Spleen (tissue), 11 donors: Measurements from ENCODE around the gene OBP2A. TPM values are rescaled to one million over a fixed set of nuclear protein-coding genes. Genes with fewer than 3 reads are reported as not detected.

ENCODE experiments used
- DNase-seq: peaks from one replicate; pipeline ENCODE4 v3.0.0-alpha.2; 2020
- H3K27ac ChIP-seq, 8 donors: fragments of 200-600 bp; sonication (generic) in 7 of 8; 1 replicate in 4 of 8; 2 replicates in 4 of 8; pipeline versions ENCODE4 v1.5.0 to v1.8.0; 2016 to 2021; ENCODE audit warnings: inconsistent platforms in 4 of 8, mild to moderate bottlenecking in 4 of 8, moderate library complexity in 1 of 8
- H3K27me3 ChIP-seq, 7 donors: fragments of 200-600 bp; sonication (generic) in 6 of 7; replicated peaks in 1 of 7; 1 replicate in 4 of 7; 2 replicates in 3 of 7; pipeline versions ENCODE4 v1.5.0 to v1.8.0; 2016 to 2021; ENCODE audit warnings: inconsistent platforms in 3 of 7, mild to moderate bottlenecking in 1 of 7
- H3K36me3 ChIP-seq, 6 donors: fragments of 200-600 bp; sonication (generic) in 5 of 6; 1 replicate in 4 of 6; 2 replicates in 2 of 6; pipeline versions ENCODE4 v1.5.0 to v1.8.0; 2016 to 2021; ENCODE audit warnings: inconsistent platforms in 2 of 6
- H3K4me1 ChIP-seq, 6 donors: fragments of 200-600 bp; sonication (generic) in 5 of 6; 1 replicate in 3 of 6; 2 replicates in 3 of 6; pipeline versions ENCODE4 v1.5.0 to v1.8.0; 2016 to 2021; ENCODE audit warnings: inconsistent platforms in 3 of 6
- H3K4me3 ChIP-seq, 8 donors: fragments of 200-600 bp; sonication (generic) in 7 of 8; 1 replicate in 4 of 8; 2 replicates in 4 of 8; pipeline versions ENCODE4 v1.5.0 to v1.8.0; 2016 to 2021; ENCODE audit warnings: inconsistent platforms in 4 of 8, mild to moderate bottlenecking in 4 of 8, moderate library complexity in 2 of 8
- H3K9me3 ChIP-seq, 8 donors: fragments of 200-600 bp; sonication (generic) in 7 of 8; 1 replicate in 4 of 8; 2 replicates in 4 of 8; pipeline versions ENCODE4 v1.5.0 to v1.8.0; 2016 to 2021; ENCODE audit warnings: inconsistent platforms in 4 of 8
- POLR2A ChIP-seq, 3 donors: fragments of 450-650 bp; IDR thresholded peaks; one replicate each; pipeline ENCODE4 v1.5.1; 2017; ENCODE audit warnings: antibody characterized with exemption in 3 of 3, mild to moderate bottlenecking in 1 of 3
- POLR2AphosphoS5 ChIP-seq, 3 donors: sonication (generic); formaldehyde crosslinking; IDR thresholded peaks; one replicate each; pipeline ENCODE4 v1.5.1; 2017; ENCODE audit warnings: antibody characterized with exemption in 3 of 3
- WGBS, 5 donors: extraction: QIAGEN DNeasy Blood & Tissue Kit in 3 of 5; methylation state at CpG; one replicate each; pipeline versions ENCODE4 v1.1.5 to v1.1.7; 2013 to 2018; 5-methylcytosine and 5-hydroxymethylcytosine counted together
- intact Hi-C: fragments of 100-400 bp; cut with DNase I; formaldehyde crosslinking; loops from one replicate; pipeline ENCODE4 v1.15.0; 2023; ENCODE audit warnings: low total_unique reads
- polyA plus RNA-seq, 3 donors: library from polyadenylated mRNA; stranded (reverse); fragments of 200-250 nt; gene quantifications; one replicate each; pipeline ENCODE4 v1.2.1, GENCODE V29; 2013
- total RNA-seq, 7 donors: library from RNA; depleted of rRNA in 3 of 7; stranded (reverse); fragments of >200 nt in 3 of 7; fragmentation: NEBNext Ultra II Directional in 4 of 7; extraction: Animal tissue kit (Norgen Biotek cat#: 25700) in 4 of 7; gene quantifications; one replicate each; pipeline versions ENCODE4 v1.1.0 to v1.2.1, GENCODE V29; 2016 to 2021
- TF ChIP-seq, protein P1 (sequence below), 11 experiments: fragments of 200-600 bp in 7 of 11; fragments of 450-650 bp in 4 of 11; sonication (generic) in 4 of 11; IDR thresholded peaks in 8 of 11; conservative IDR thresholded peaks in 3 of 11; 1 replicate in 7 of 11; 2 replicates in 4 of 11; pipeline versions ENCODE4 v1.4.0 to v1.8.0; 2016 to 2021; ENCODE audit warnings: antibody characterized with exemption in 11 of 11, inconsistent platforms in 4 of 11, mild to moderate bottlenecking in 1 of 11
- donor health status: healthy with polysubstance abuse.
- donor health status: DM: no; HTN: no; CAD: no; lungs with moderate emphysema.
- donor health status: DM: no; HTN: no; CAD: no.
- donor health status: Bipolar disorder and iron deficiency.
- donor health status: healthy.
- donor health status: DM: no; HTN: no; CAD: no.
- donor health status: DM: yes; HTN: yes; CAD: no.

Gene OBP2A
- total and polyA plus RNA-seq, 10 donors: 0.40 TPM; not detected in 9

DNA sequence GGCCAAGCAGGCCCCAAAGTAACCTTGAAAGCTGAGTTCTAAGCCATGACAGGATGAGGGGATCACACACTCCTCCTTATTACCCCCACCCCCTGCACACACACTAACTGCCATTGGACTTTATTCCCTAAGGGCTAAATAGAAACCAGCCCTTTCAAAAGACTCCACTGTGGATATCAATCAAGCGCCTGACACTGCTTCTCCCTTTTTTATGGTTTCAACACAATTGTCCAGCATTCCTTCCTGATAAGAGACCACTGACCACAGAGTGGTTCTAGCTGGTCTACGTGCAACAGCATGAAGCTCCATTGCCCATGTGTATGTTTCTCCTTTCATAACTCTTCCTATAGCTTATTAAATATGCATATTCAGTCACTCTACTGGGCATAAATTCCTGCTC lies 50.3 kb downstream of the OBP2A start:
- Histone ChIP-seq H3K27me3 (peaks cover 0 to 58% (median 4%) of the 10 kb centered on the region in 7 donors), H3K4me3 (no peak overlapping the region), H3K9me3 (peaks cover 0 to 16% (median 0%) of the 10 kb centered on the region in 8 donors), H3K27ac (no peak overlapping the region), H3K36me3 (no peaks in the 10 kb centered on the region), H3K4me1 (no peaks in the 10 kb centered on the region)
- TF ChIP-seq POLR2A (IDR thresholded peaks at IDR 0.05) (no peak), POLR2AphosphoS5 (IDR thresholded peaks at IDR 0.05) (no peak)
- TF ChIP-seq, protein P1, sequence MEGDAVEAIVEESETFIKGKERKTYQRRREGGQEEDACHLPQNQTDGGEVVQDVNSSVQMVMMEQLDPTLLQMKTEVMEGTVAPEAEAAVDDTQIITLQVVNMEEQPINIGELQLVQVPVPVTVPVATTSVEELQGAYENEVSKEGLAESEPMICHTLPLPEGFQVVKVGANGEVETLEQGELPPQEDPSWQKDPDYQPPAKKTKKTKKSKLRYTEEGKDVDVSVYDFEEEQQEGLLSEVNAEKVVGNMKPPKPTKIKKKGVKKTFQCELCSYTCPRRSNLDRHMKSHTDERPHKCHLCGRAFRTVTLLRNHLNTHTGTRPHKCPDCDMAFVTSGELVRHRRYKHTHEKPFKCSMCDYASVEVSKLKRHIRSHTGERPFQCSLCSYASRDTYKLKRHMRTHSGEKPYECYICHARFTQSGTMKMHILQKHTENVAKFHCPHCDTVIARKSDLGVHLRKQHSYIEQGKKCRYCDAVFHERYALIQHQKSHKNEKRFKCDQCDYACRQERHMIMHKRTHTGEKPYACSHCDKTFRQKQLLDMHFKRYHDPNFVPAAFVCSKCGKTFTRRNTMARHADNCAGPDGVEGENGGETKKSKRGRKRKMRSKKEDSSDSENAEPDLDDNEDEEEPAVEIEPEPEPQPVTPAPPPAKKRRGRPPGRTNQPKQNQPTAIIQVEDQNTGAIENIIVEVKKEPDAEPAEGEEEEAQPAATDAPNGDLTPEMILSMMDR (IDR thresholded peaks at IDR 0.05 in 8 of 11, conservative IDR thresholded peaks at IDR 0.05 in 3 of 11): no peak
- no peak for DNase-seq
- intact Hi-C loops: no loop called here
- 21 to 53% (median 37%) methylated on average over 2 of the region's 2 CpGs for WGBS, 5 donors

Other genes with a start within 250 kb of the OBP2A start
- gene PPP1R26, start 66.3 kb upstream of the OBP2A start, total RNA-seq: 10 to 100 TPM in 2 of 7 donors, 1 to 10 TPM in 5; 6.7 to 18.7 (median 9.7) TPM
- 1 to 10 TPM; 1.8 to 4.5 (median 2.3) TPM for gene PPP1R26, start 66.3 kb upstream of the OBP2A start, polyA plus RNA-seq
- 10 to 100 TPM; 19.2 to 34.1 (median 24.1) TPM for gene MRPS2, start 45.4 kb upstream of the OBP2A start, total RNA-seq
- 10 to 100 TPM; 29.8 to 40.6 (median 34.5) TPM for gene MRPS2, start 45.4 kb upstream of the OBP2A start, polyA plus RNA-seq
- not detected for gene LCN1, start 24.7 kb upstream of the OBP2A start, total RNA-seq
- under 1 TPM in 1 of 3 donors, not detected in 2; 0.09 TPM for gene LCN1, start 24.7 kb upstream of the OBP2A start, polyA plus RNA-seq
- not detected for gene PAEP, start 15.6 kb downstream of the OBP2A start, total RNA-seq
- gene PAEP, start 15.6 kb downstream of the OBP2A start, polyA plus RNA-seq: not detected
- gene GLT6D1, start 93.4 kb downstream of the OBP2A start, total RNA-seq: not detected
- gene GLT6D1, start 93.4 kb downstream of the OBP2A start, polyA plus RNA-seq: not detected
- gene LCN9, start 117.2 kb downstream of the OBP2A start, total RNA-seq: not detected
- gene LCN9, start 117.2 kb downstream of the OBP2A start, polyA plus RNA-seq: not detected
- gene SOHLH1, start 153.4 kb downstream of the OBP2A start, total RNA-seq: not detected
- gene SOHLH1, start 153.4 kb downstream of the OBP2A start, polyA plus RNA-seq: under 1 TPM in 2 of 3 donors, not detected in 1; 0.07 to 0.10 TPM
- gene KCNT1, start 156.1 kb downstream of the OBP2A start, total RNA-seq: 10 to 100 TPM in 6 of 7 donors, 1 to 10 TPM in 1; 8.3 to 41.5 (median 27.0) TPM
- 10 to 100 TPM in 1 of 3 donors, 1 to 10 TPM in 2; 1.0 to 18.4 (median 5.6) TPM for gene KCNT1, start 156.1 kb downstream of the OBP2A start, polyA plus RNA-seq